ENCODE measurements around the gene ATXN1.

The ATXN1 gene

DNA sequence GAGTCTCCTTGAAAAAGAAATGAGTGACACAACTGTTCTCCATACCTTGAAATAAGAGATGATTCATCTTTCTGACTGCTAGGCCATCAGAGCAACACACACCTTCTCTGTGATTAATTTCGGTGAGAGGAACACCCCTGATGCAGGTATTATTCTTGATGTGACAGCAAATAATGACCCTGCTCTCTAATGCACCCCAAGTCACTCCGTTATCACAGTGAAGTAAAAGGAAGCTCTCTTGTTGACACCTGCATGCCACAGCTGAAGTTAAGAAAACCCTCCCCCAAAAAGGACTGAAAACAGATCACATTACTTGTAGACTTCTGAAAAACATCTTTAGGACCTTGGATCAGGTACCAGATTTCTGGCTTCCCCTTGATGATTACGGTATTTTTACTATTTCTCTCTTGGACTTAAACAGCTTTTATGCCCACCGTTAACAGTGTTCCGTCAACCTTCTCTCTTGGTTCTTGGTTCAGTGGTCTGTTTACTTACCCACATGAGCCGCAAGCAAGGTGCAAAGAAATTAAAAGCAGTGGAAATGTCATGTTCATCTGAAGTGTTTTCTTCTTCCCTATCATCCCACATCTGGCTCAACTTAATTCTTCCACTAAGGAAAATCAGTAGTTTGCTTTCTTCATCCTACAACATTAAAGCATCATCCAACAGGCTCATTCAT, 273.1 kb downstream of the ATXN1 start:
- DNase-seq, result no peak

DNA sequence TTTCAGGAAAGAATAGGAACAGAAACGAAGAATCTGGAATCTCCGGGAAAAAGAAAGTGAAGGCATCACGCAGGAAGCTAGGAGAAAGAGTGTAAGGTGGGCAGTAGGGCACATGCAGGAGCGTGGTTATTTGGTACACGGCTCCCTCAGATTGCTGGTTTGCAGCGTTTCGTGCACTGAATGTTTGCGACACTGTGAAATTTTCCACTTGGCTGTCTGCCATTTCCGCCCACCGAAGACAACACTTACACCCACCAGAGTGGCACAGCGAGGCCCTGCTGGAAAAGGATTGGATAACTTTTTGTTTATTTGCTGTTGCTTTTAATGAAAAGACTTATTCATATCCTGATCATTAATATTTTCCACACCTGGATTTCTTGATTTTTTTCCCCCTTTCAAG, 274.6 kb downstream of the ATXN1 start:
- DNase-seq, result no peak

DNA sequence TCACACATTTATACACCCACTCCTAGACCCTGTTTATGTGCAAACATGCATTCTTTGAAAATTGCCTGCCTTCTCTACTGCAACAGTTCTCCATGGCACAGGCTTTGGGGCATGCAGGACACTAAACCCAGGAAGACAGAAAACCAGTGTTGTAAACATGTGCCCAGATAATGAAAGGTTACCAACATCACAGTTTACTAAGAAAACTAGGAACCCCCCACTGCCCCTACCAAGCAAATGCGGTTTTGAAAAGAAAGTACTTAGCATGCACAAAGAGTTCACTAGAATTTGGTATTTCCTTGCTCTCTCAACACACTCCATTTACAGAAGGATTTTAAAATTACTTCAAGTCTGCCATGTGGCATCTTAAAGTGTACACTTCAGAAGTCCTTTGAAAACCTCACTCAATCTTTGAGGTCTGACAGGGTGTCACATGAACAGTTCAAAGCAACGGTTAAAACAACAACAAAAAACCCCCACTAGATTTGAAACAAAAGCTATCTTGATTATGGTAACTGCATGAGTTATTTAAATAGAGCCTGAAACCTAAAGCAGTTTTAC, 277.9 kb downstream of the ATXN1 start:
- DNase-seq, result no peak

DNA sequence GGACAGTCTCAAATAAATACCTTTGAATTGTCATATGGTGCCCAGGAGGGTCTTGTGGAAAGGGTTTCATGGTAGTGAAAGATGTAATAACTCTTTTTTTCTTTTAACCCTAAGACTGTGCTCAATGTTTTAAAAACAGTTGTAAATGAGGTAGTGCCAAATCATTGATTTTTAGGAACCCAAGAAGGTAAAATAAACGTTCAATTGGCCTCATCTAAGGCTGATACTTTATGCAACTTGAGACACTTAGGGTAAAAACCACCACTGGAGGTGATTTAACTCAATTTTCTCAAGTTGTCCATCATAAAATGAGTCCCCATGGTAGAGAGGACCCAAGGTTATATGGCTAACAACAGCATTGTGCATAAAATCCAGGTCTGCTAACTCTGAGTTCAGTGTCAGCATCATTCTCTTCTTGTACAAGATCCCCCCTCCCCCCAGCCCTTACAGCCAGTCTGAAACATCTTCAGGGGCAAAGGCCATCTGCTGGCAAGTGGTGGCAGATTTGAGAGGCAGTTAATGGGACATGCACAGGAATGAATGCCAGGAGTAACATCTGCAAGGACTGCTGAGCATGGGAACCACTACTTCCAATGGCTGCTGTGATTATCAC, 278.5 kb downstream of the ATXN1 start:
- no peak for DNase-seq

DNA sequence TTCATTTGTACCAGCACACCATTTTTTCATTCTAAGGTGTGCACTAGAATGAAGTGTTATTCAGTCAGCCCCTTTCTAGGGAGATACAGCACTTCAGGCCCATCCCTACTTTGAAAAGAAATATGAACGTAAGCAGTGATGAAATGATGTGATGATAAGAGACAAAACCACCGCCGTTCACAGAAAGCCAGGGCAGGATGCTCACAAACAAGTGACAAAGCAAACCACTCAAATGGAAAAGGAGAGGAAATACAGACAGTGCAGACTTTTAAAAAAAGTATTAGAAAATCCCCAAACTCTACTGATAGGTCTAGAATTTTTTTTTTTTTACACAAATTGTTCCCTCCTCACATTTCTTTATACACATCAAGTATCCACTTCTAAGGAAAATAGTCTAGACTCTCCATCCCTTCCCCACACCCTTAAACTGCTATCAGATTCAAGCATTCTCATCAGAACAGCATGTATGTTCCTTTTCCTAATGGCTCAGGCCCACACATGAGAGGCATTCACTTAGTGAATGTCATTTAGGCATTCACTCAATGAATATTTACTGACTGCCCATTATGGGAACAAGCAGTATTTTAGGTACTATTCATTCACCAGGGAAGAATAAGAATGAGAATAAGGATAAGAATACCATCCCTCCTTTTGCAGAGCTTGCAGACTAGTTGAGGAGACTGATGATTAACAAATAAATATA, 279.4 kb downstream of the ATXN1 start:
- no peak for DNase-seq

DNA sequence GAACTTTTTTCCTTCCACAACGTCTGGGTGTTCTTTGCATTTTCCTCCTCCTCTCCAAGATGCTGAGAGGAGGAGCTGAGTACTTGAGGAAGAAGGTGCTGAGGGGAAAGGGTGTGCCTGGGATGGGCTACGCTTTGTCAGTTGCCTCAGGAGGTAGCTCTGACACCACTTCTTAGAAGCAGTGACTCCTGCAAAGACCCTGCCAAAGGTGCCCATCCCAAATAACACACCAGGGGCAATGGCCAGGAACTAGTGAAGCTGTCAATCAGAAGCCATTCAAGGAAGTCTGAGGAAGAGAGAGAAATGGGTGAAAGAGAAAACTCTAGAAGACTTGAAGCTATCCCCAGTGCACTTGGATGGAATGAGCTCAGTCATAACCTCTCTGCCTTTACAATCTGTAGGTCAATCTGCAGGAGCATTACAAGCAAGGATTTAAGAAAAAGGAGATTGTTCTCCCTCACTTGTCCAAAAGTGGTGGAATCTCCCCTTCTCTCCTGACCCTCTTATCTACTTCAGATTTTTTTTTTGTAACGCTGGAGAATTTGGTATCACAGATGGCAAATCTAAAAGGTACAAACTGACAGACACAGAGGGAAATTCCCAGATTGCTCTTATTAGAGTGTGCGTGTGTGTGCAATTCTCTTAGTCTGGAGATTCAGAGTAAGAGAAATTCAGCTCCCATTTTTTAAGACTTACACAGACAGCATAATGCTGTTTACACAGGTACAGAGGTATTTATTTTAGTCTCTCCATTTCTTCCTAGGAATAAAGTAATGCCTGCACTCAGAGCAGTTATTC, 280.3 kb downstream of the ATXN1 start:
- DNase-seq, result no peak

DNA sequence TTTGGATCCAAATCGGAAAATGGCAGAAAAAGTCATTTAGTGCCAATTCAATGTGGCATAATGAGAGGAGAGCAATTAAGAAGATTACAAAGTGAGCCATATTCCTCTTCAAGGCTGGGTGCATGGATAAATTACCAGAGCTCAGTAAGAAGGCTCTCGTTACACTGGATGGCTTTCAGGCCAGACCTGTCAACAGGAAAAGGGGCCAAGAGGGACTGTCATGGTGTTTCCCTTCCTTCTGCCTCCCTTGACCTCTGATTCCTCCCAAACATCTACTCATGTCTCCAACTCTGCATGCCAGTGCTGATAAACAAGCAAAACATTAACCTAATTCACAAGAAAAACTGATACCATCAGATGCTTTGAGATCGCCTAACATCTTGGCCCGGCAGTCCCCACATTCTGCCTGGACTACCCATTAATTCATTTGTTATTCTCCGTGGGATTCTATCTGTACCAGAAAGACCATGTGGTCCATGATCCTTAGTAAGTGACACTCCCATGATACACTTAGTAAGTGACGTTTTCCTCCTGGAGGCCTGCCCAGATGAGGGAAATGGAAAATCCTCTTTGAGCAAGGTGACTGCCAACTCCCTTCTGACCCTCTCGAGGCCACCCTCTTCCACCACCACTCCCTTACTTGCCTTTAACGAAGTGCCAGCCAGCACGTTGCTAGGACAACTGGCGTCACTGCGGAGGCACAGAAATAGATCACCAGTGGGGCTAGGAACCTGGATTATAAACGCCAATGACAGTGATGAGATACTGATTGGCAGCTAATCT, 283.7 kb downstream of the ATXN1 start:
- DNase-seq, result no peak

DNA sequence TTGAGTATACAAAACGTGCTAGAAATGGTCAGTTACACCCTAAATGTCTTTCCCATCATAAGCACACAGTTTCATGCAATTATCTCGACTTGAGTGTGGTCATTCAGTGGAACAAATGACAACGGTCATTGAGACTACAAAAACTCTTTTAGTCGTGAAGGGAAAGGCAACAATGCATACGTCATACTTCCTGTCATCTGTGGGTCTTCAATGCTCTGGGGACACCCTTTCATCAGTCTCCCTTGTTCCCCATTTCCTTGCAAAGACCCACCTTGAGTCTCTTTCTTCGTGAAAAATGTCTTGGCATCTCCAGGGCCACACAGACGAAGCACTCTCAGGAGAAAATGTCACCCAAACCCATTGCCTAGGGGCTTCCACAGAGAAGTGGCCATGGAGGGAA, 284.4 kb downstream of the ATXN1 start:
- DNase-seq, result no peak

DNA sequence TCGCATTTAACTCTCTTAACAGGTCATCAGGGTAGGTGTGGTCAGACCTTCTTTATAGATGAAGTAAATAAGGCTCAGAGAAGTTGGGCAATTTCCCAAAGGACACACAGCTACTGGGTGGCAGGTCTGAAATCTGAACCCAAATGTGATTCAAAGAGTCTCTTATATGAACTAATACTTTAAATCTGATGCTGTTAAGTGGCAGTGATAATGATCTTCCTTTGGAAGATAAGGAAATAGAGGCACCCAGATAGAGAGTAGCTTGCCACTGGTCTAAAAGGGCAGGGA, 285.8 kb downstream of the ATXN1 start:
- DNase-seq, result no peak

DNA sequence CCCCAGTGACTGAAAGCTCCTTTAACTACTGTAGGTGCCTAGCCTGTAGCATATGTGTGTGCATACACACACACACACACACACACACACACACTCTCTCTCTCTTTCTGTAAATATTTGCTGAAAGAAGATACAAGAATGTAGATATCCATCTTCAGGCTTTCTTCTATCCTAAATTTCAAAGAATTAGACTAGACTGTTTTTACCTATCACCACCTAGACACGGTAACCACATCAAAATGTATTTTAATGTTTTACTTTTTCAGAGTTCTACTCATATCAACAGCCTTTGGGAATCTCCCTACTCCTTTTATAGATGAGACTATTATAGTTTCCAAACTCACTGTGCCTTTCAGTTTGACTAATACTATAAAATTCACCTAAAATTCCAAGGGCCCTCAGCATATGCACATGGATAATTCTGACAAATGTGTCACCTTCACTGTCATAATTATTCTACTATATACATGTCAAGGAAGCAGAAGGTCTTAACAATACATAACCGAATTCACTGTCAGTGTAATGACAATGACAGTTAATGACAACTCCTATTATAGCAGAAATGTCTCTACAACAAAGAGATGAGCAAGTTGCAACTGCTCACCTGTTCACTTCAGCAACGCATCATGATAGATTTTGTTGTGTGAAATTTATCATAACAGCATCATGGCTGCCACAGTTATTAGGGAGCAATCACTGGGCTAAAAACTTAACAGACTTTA, 286.3 kb downstream of the ATXN1 start:
- DNase-seq, result no peak

DNA sequence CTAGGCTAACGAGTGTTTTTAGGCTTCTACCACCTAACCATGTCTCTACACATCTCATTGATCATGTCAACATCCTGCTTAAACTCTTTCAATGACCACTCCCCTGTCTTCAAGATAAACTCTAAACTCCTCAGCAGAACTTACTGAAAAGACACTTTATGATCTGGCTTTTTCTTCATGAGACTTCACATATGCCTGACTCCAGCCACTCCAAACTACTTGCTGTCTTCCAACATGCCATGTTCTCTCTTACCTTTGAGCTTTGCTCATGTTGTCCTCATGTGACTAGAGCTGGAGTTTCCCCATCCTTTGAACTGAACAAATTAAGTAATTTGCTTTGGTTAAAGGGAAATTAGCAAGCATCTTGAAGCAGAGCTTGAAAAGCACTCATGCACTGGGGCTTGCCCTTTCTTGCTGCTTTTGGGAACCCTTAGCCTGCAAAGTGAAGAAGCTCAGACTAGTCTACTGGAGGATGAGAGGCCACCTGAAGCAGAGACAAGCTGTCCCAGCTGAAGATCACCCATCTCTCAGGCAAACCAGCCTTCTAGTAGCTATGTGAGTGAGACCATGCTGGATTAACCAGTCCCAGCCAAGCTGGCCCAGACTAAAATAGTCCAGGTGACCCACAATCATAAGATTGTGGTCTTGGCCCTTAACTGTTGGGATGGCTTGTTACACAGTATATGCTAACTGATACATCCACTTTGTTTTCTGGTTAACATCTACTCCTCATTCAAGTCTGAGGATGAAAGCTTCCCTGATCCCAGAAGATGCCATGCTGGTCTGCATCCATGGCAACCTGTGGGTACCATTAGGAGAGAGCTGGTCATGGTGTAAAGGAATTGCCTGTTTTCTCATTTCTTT, 287.1 kb downstream of the ATXN1 start:
- no peak for DNase-seq

DNA sequence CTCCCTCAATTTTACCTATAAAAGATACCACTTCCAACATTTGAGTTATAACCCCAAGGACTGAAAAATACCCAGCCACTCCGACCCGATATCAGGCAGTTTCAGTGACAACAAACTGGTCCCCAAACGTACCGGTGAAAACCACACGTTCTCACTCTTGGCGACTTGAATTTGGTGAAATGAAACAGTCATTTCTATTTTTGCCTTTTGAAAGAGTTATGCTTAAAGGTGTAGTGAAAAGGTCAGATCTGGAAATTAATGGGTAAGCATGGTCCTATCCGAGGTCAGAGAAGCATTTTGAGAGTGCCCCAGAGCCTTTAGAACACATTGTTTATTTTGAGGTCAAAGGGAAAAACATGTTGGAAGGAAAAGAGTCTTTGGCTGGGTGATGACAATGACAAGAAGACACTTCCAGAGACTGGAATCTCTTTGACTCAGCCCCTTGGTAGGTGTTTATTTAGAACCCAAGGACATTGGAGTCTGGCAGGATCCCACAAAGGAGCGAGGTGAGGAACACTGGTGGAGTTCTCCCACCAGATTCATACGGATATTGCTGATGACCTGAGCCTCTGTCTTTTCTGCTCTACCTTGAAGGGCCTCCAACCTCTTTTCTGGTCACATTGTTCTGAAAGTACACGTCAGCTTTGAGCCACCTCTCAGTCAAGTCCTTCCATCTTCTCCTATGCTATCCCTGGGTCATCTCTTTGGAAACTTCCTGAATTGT, 287.9 kb downstream of the ATXN1 start:
- DNase-seq, result no peak

DNA sequence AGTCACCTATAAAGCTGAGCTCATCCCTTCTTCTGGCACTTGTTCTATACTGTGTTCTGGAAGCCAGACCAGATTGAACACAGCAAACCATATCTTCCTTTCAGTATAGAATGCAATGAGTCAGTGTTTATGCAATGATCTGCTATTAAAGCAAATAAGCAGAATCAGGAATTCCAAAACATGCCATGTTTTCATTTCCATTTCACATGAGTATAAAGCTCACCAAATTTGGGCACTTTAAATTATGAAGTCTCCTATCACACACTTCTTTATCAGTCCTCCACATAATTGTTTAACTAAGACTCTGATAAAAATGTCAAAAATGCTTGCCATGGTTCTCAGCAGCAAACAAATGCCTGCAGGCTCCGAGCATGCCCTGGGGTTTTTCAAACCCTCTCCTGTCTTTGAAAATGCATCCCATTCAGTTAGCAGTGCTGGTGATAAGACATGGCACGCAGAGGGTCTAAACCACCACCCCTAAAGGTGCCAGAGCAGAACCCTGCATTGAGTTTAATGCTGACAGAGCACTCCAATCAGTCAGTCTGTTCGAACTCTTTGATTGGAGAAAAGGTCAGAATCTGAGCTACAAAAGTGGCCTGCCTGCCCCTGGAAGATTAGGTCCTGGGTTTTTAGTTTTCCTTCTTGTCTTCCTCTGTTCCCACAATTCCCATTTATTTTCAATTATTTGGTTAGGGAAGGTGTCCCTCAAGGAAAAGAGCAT, 288.8 kb downstream of the ATXN1 start:
- DNase-seq, result no peak

DNA sequence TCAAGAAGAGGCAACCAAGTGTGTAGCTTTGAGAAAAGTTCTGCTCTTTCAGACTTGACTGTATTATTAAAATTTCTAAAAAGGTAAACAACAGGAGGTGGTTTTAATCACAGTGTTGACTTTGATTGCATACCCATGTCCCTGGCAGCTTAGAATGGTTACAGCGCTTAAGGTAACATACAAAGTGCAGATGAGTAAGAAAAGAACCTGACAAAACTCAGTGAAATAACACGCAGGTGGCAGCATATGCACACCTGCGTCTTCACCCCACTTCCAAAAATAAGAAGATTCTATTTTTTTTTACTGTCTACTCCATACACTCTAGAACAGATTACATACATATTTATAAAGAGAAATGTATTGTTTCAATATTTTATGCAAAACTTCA, 289.4 kb downstream of the ATXN1 start:
- DNase-seq, result no peak

DNA sequence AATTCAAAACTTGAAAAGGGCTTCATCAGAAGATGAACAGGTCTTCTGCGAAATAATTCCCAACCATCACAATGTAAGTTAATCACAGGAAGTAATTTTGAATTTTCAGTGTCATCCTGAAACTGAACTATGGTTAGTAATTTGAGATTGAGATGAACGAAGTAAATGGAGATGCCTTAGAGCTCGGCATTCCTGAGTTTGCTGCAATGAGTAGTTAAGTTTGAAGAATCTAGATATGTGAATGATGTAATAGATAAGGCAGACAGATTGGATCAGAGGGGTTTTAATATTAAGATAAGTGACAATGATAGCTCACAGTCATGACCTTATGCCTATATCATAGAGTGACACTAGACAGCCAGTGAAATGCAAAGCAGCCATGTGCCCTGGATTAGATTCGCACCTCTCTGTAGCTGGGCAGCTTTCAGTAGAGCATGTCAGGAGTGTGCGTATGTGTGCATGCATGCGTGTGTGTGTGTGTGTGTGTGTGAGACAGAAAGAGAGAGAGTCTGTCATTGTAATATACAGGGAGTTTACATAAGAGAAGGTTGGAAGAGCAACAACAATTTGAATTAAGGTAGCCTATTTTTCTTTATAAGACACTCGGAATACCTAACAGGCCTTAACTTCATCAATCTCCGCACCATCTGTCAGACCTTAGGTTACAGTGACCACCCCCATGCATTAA, 289.9 kb downstream of the ATXN1 start:
- DNase-seq, result no peak

DNA sequence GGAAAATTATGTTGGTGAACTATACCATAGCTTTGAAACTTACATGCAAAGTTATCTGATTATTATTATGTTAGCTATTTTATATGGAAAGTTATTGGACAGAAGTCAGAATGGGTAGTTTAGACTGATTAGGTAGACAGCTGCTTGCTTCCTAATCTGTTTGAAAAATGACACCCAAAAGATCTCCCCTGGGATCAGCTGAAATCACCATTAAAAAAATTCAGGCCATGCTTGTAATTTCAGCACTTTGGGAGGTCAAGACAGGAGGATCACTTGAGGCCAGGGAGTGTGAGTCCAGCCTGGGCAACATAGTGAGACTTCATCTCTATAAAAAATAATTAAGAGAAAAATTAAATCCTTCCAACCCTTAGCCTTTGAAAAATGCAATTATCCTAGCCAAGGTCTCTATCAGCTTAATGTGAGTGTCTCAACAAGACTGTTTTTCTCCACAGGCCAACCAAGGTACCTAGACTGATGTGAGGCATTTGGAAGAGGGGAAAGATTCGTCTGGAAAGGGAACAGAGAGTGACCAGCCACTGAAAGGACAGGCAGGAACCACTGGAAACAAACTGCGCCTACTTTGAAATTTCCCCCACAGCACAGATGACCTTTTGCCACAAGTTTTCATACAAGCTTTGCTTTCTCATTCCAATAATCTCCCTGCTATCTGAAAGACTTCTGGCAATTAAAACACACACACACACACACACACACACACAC, 290.6 kb downstream of the ATXN1 start:
- no peak for DNase-seq

DNA sequence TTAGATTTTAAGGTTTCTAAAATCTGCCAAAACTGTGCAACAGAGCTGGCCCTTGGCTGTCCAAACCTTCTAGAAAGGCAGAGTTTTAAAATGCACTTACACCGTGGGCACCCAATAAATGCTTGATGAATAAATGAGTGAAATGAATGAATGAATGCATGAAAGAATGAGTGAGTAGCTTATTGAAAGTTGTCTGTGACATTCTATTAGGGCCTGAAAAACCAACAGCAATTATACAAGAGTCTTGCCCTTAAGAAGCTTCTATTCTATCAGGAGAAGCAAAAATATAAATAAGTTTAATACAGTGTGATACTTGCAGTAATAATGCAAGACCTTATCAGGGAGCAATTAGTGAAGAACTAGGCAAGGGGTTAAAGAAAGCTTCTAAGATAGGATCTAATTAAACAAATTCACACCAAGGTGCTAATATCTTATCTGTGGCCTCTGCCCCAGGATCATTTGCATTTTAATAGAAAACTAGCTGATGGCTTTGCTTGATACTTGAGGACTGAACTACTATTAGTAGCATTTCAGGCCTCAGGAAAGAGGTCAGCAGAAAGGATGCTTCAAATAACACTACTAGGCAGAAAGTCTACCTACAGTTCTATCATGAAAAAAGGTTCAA, 292.2 kb downstream of the ATXN1 start:
- no peak for DNase-seq

All from NCI-H1930 (cell line).